H1 (cell line): ENCODE measurements around the gene NME3. TPM values are rescaled to one million over a fixed set of nuclear protein-coding genes. Genes with fewer than 3 reads are reported as not detected.
"Not testable (repeated sequence)": the region's sequence is repeated elsewhere in the genome, so short reads cannot be mapped to it uniquely, and the experiment has no call there.

Experiments used
- CTCF ChIA-PET: fragments of 300-600 bp; sonication (Branson Sonifier 250); formaldehyde crosslinking; loops from one replicate; lab custom pipeline; 2021; ENCODE audit not compliant: partially characterized antibody; lab: Charles Lee
- POLR2A ChIA-PET: fragments of 300-600 bp; sonication (Branson Sonifier 250); formaldehyde crosslinking; loops from one replicate; lab custom pipeline; 2021; ENCODE audit warnings: inconsistent platforms; ENCODE audit not compliant: partially characterized antibody; lab: Charles Lee
- DNase-seq, 2 experiments: peaks; one replicate each; pipeline versions ENCODE4 v3.0.0 to v3.0.0-alpha.2; 2010 to 2022; ENCODE audit warnings: low spot score in 2 of 2, low read depth in 1 of 2, mixed read lengths in 1 of 2
- FAIRE-seq: peaks from 2 replicates; lab custom pipeline; 2011; peaks lifted over from hg19 to GRCh38; lab: Jason Lieb, UNC
- H2AFZ ChIP-seq: 2 replicates; pipeline ENCODE4 v1.8.1; 2012; ENCODE audit warnings: low read length, inconsistent platforms
- H2AK5ac ChIP-seq: 2 replicates; pipeline ENCODE4 v1.6.1; 2013; ENCODE audit warnings: low read depth, low read length
- H2BK120ac ChIP-seq: replicated peaks from 2 replicates; pipeline ENCODE3; 2013; ENCODE audit warnings: low read depth, low read length, inconsistent platforms
- H2BK12ac ChIP-seq: 2 replicates; pipeline ENCODE4 v1.6.1; 2013; ENCODE audit warnings: low read depth, low read length
- H2BK15ac ChIP-seq: 2 replicates; pipeline ENCODE4 v1.6.1; 2013; ENCODE audit warnings: low read length
- H2BK20ac ChIP-seq: 2 replicates; pipeline ENCODE4 v1.6.1; 2013; ENCODE audit warnings: low read length
- H2BK5ac ChIP-seq: 2 replicates; pipeline ENCODE4 v1.6.1; 2013; ENCODE audit warnings: low read depth, low read length
- H3K14ac ChIP-seq: 2 replicates; pipeline ENCODE4 v1.6.1; 2013; ENCODE audit warnings: inconsistent platforms; ENCODE audit not compliant: insufficient read length
- H3K18ac ChIP-seq: 2 replicates; pipeline ENCODE4 v1.6.1; 2013; ENCODE audit warnings: low read length; ENCODE audit errors: extremely low read depth
- H3K23ac ChIP-seq: 2 replicates; pipeline ENCODE4 v1.6.1; 2013; ENCODE audit warnings: inconsistent platforms; ENCODE audit not compliant: insufficient read length
- H3K23me2 ChIP-seq: 2 replicates; pipeline ENCODE4 v1.6.1; 2013; ENCODE audit warnings: low read depth, low read length
- H3K27ac ChIP-seq: 2 replicates; pipeline ENCODE4 v1.6.1; 2011; ENCODE audit warnings: low read depth, low read length, inconsistent platforms
- H3K27me3 ChIP-seq, 4 experiments: replicated peaks in 1 of 4; 1 replicate in 1 of 4; 2 replicates in 3 of 4; pipeline versions ENCODE4 v1.6.1 to v1.8.1; 2011 to 2013; ENCODE audit warnings: low read length in 3 of 4, mild to moderate bottlenecking in 3 of 4, inconsistent platforms in 2 of 4, mixed read lengths in 2 of 4, moderate library complexity in 1 of 4; ENCODE audit not compliant: control insufficient read depth in 3 of 4, insufficient read depth in 3 of 4; ENCODE audit errors: extremely low read depth in 1 of 4
- H3K36me3 ChIP-seq, 4 experiments: 2 replicates each; pipeline versions ENCODE4 v1.6.1 to v1.8.1; 2011 to 2013; ENCODE audit warnings: mild to moderate bottlenecking in 4 of 4, low read length in 3 of 4, moderate library complexity in 2 of 4, control low read depth in 1 of 4, inconsistent platforms in 1 of 4; ENCODE audit not compliant: insufficient read depth in 4 of 4, control insufficient read depth in 2 of 4
- H3K4ac ChIP-seq: replicated peaks from 2 replicates; pipeline ENCODE3; 2013; ENCODE audit warnings: low read length, low read depth, mixed read lengths, inconsistent platforms; ENCODE audit not compliant: insufficient read length
- H3K4me1 ChIP-seq, 4 experiments: replicated peaks in 1 of 4; 1 replicate in 1 of 4; 2 replicates in 3 of 4; pipeline versions ENCODE4 v1.6.1 to v1.8.1; 2011 to 2013; ENCODE audit warnings: low read length in 3 of 4, inconsistent platforms in 2 of 4, mixed read lengths in 1 of 4; ENCODE audit not compliant: insufficient read depth in 4 of 4, control insufficient read depth in 3 of 4
- H3K4me2 ChIP-seq, 2 experiments: 2 replicates each; pipeline versions ENCODE4 v1.6.1 to v1.8.1; 2011 to 2013; ENCODE audit warnings: low read depth in 2 of 2, low read length in 2 of 2, control low read depth in 1 of 2, inconsistent platforms in 1 of 2, mild to moderate bottlenecking in 1 of 2; ENCODE audit not compliant: insufficient read depth in 1 of 2
- H3K4me3 ChIP-seq, 4 experiments: fragments of 200-600, 300-600 bp in 1 of 4; sonication (generic), shearing (Covaris generic), sonication (Bioruptor Twin) in 1 of 4; 2 replicates each; pipeline versions ENCODE4 v1.5.1 to v1.8.1; 2011 to 2016; ENCODE audit warnings: low read length in 4 of 4, low read depth in 3 of 4, control low read depth in 2 of 4, inconsistent platforms in 2 of 4, mild to moderate bottlenecking in 2 of 4, mixed read lengths in 1 of 4, moderate library complexity in 1 of 4; ENCODE audit not compliant: insufficient read depth in 2 of 4; ENCODE audit errors: extremely low read depth in 1 of 4
- H3K56ac ChIP-seq: replicated peaks from 2 replicates; pipeline ENCODE3; 2013; ENCODE audit warnings: low read depth, mild to moderate bottlenecking, mixed read lengths, low read length, inconsistent platforms; ENCODE audit not compliant: insufficient read length
- H3K79me1 ChIP-seq: 2 replicates; pipeline ENCODE4 v1.6.1; 2013; ENCODE audit warnings: low read depth, low read length, control low read depth
- H3K79me2 ChIP-seq, 2 experiments: 2 replicates each; pipeline versions ENCODE4 v1.6.1 to v1.8.1; 2012 to 2013; ENCODE audit warnings: low read length in 2 of 2, mild to moderate bottlenecking in 2 of 2, inconsistent platforms in 1 of 2; ENCODE audit not compliant: insufficient read depth in 2 of 2, control insufficient read depth in 1 of 2
- H3K9ac ChIP-seq, 4 experiments: replicated peaks in 1 of 4; 1 replicate in 1 of 4; 2 replicates in 3 of 4; pipeline versions ENCODE4 v1.6.1 to v1.8.1; 2011 to 2013; ENCODE audit warnings: low read depth in 3 of 4, low read length in 3 of 4, control low read depth in 2 of 4, mild to moderate bottlenecking in 2 of 4, moderate library complexity in 2 of 4, inconsistent platforms in 1 of 4; ENCODE audit errors: extremely low read depth in 1 of 4
- H3K9me3 ChIP-seq, 2 experiments: 2 replicates each; pipeline versions ENCODE4 v1.6.1 to v1.8.1; 2012 to 2013; ENCODE audit warnings: mild to moderate bottlenecking in 2 of 2, moderate library complexity in 2 of 2, control low read depth in 1 of 2, inconsistent platforms in 1 of 2, low read depth in 1 of 2, low read length in 1 of 2, mixed read lengths in 1 of 2; ENCODE audit not compliant: insufficient read depth in 2 of 2
- H4K20me1 ChIP-seq, 2 experiments: replicated peaks in 1 of 2; 2 replicates each; pipeline versions ENCODE3 to v1.8.1; 2011 to 2013; ENCODE audit warnings: inconsistent platforms in 2 of 2, low read length in 2 of 2, mild to moderate bottlenecking in 1 of 2; ENCODE audit not compliant: insufficient read depth in 2 of 2, control insufficient read depth in 1 of 2
- H4K5ac ChIP-seq: 2 replicates; pipeline ENCODE4 v1.6.1; 2013; ENCODE audit warnings: low read length, low read depth, mixed read lengths, inconsistent platforms; ENCODE audit not compliant: insufficient read length
- H4K8ac ChIP-seq: 2 replicates; pipeline ENCODE4 v1.8.0; 2013; ENCODE audit warnings: mild to moderate bottlenecking, moderate library complexity, low read length, inconsistent platforms; ENCODE audit not compliant: insufficient read depth; ENCODE audit errors: extremely low read depth
- H4K91ac ChIP-seq: replicated peaks from 2 replicates; pipeline ENCODE3; 2013; ENCODE audit warnings: low read length, mixed read lengths, inconsistent platforms; ENCODE audit not compliant: insufficient read length
- MAFK ChIP-seq: IDR thresholded peaks from 2 replicates; pipeline ENCODE4 v1.6.1; 2012; ENCODE audit warnings: low read depth, mild to moderate bottlenecking, improper control_type of control experiment, low read length
- WGBS, 2 experiments: shearing (Covaris generic) in 1 of 2; methylation state at CpG; one replicate each; pipeline versions ENCODE4 v1.1.6 to v1.1.7; 2013 to 2015; ENCODE audit warnings: low lambda C conversion rate in 2 of 2, mixed read lengths in 2 of 2, inconsistent platforms in 1 of 2, low coverage in 1 of 2, missing lambda C conversion rate in 1 of 2; ENCODE audit not compliant: insufficient replicate concordance in 2 of 2, insufficient coverage in 1 of 2, insufficient read length in 1 of 2; ENCODE audit errors: extremely low coverage in 1 of 2, missing lambda C conversion rate in 1 of 2; 5-methylcytosine and 5-hydroxymethylcytosine counted together
- polyA plus RNA-seq, 7 experiments: library from polyadenylated mRNA; depleted of rRNA in 3 of 7; stranded (reverse) in 5 of 7; unstranded in 2 of 7; fragments of >200 nt in 5 of 7; fragments of 200-250 nt in 2 of 7; gene quantifications; 1 replicate in 5 of 7; 2 replicates in 1 of 7; 4 replicates in 1 of 7; pipeline versions ENCODE4 v1.2.1 to v1.2.3, GENCODE V29; 2011 to 2013; ENCODE audit warnings: missing spikeins in 2 of 7, mixed read lengths in 2 of 7
- total RNA-seq: library from RNA; stranded (reverse); fragmentation: NEBNext Ultra II Directional; extraction: Animal tissue kit (Norgen Biotek cat#: 25700); gene quantifications from 2 replicates; pipeline ENCODE4 v1.2.1, GENCODE V29; 2021

The NME3 gene
- total and polyA plus RNA-seq, 2 of the 8 experiments (the other 6 are each of a cell fraction or from before 2014, with no cell fraction given), result 72.5 to 163 TPM

DNA sequence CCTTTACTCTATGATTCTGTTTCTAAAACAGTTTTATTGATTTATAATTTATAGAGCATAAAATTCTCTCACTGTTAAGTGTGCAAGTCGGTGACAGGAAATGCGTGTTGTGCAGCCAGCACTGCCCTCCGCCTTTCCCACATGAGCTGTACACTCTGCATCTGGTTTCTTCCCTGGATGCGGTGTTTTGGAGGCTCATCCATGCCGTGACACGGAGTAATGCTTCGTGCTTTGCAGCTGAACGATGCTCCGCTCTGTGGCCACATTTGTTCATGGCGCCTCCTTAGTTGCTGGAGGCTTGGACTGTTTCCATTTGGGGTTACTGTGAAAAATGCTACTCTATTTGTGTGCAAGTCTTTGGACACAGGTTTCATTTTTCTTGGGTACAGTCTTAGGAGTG, 29.4 kb upstream of the NME3 start (continued):
- no peak for TF ChIP-seq MAFK

DNA sequence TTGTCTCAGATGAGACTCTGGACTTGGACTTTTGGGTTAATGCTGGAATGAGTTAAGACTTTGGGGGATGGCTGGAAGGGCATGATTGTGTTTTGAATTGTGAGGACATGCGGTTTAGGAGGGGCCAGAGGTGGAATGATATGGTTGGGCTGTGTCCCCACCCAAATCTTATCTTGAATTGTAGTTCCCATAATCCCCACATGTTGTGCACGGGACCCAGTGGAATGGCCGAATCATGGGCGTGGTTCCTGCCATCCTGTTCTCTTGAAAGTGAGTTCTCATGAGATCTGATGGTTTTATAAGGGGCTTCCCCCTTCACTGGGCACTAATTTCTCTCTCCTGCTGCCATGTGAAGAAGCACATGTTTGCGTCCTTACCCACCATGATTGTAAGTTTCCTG, 27.9 kb upstream of the NME3 start:
- H3K56ac ChIP-seq, CTCF ChIA-PET, H4K91ac ChIP-seq, H3K36me3 ChIP-seq, H3K9ac ChIP-seq, H4K20me1 ChIP-seq, H3K14ac ChIP-seq, H2AK5ac ChIP-seq, H2BK5ac ChIP-seq, H2BK12ac ChIP-seq, DNase-seq, POLR2A ChIA-PET, H4K5ac ChIP-seq, FAIRE-seq, H3K79me2 ChIP-seq, H4K8ac ChIP-seq, H3K4me1 ChIP-seq, H3K4ac ChIP-seq, H3K23ac ChIP-seq, H3K79me1 ChIP-seq, H3K18ac ChIP-seq, H2BK120ac ChIP-seq, H2BK20ac ChIP-seq, H3K27me3 ChIP-seq, H2BK15ac ChIP-seq, H3K23me2 ChIP-seq, H3K4me3 ChIP-seq, H3K4me2 ChIP-seq, H3K27ac ChIP-seq, H2AFZ ChIP-seq: not testable (repeated sequence)
- peaks cover 29% of the 10 kb centered on the region in 2 experiments for H3K9me3 ChIP-seq
- WGBS, 2 experiments, result 69% methylated on average over 5 of the region's 5 CpGs; no CpG with 5 or more reads in 1 of the 2 experiments
